GM13977 (cell line): Measurements from ENCODE around the gene BCAN.

Experiments used
- DNase-seq: peaks from one replicate; pipeline ENCODE4 v3.0.0; 2012; ENCODE audit warnings: low spot score
- CTCF ChIP-seq: IDR thresholded peaks from 2 replicates; pipeline ENCODE4 v1.5.1; 2012; ENCODE audit warnings: mild to moderate bottlenecking, control low read depth; ENCODE audit not compliant: insufficient read depth; ENCODE audit errors: extremely low read depth, missing control alignments
- in situ Hi-C: fragments of 300-500 bp; cut with MboI; formaldehyde crosslinking; loops from one replicate; pipeline ENCODE4 v1.12.0; 2022; ENCODE audit warnings: low sequenced_read_pairs, low pct_unique_long_range_greater_than_20kb, mixed read lengths, inconsistent platforms; ENCODE audit not compliant: unreplicated experiment

BCAN gene

GRCh38 chr1:156596426-156596825, 45.5 kb upstream of the BCAN start:
- TF ChIP-seq CTCF = no peak
- in situ Hi-C loops = no loop called here
- DNase-seq = no peak

GRCh38 chr1:156598125-156598524, 43.8 kb upstream of the BCAN start:
- no peak for TF ChIP-seq CTCF
- DNase-seq = no peak
- in situ Hi-C loops = no loop called here

GRCh38 chr1:156598731-156599432, 43.0 kb upstream of the BCAN start:
- in situ Hi-C loops = no loop called here
- no peak for TF ChIP-seq CTCF
- DNase-seq = no peak

- DNase-seq = no peak
- in situ Hi-C loops = loop anchor here (10.0 kb wide), 1 partner anchor 145 kb away; no protein-coding TSS in a partner anchor
- TF ChIP-seq CTCF = no peak
Observed at GRCh38 chr1:156599811-156600210, 42.1 kb upstream of the BCAN start.

- DNase-seq = no peak
- no peak for TF ChIP-seq CTCF
- in situ Hi-C loops = loop anchor here (10.0 kb wide), 1 partner anchor 146 kb away; no protein-coding TSS in a partner anchor
Observed at GRCh38 chr1:156600733-156601121, 41.2 kb upstream of the BCAN start.

- DNase-seq = peak; percentile 64
- in situ Hi-C loops = loop anchor here (10.0 kb wide), 1 partner anchor 146 kb away; no protein-coding TSS in a partner anchor
- TF ChIP-seq CTCF = no peak
Observed at GRCh38 chr1:156601122-156601830, 40.6 kb upstream of the BCAN start, which contains the start of gene GPATCH4. Gene GPATCH4 (minus strand): TSS chr1:156601479.
